GM23248 (cell line): Measurements from ENCODE around the gene GRHPR. TPM values are rescaled to one million over a fixed set of nuclear protein-coding genes. Genes with fewer than 3 reads are reported as not detected.

Experiments
- DNase-seq: peaks from one replicate; pipeline ENCODE4 v3.0.0-alpha.2; 2015
- H2AFZ ChIP-seq: fragments of 200-600 bp; sonication (generic); 2 replicates; pipeline ENCODE4 v1.6.1; 2016; ENCODE audit warnings: antibody characterized with exemption
- H3F3A ChIP-seq: fragments of 200-600 bp; sonication (generic); 2 replicates; pipeline ENCODE4 v1.6.1; 2016; ENCODE audit warnings: mild to moderate bottlenecking, antibody characterized with exemption, mixed run types; ENCODE audit not compliant: insufficient read depth
- H3K27ac ChIP-seq: fragments of 200-600 bp; sonication (generic); 2 replicates; pipeline ENCODE4 v1.5.1; 2016; ENCODE audit warnings: mild to moderate bottlenecking
- H3K27me3 ChIP-seq: fragments of 200-600 bp; sonication (generic); replicated peaks from 2 replicates; pipeline ENCODE4 v1.6.1; 2016; ENCODE audit warnings: mild to moderate bottlenecking; ENCODE audit not compliant: insufficient read depth
- H3K36me3 ChIP-seq: fragments of 200-600 bp; sonication (generic); 2 replicates; pipeline ENCODE4 v1.6.1; 2016; ENCODE audit warnings: low read depth, mild to moderate bottlenecking
- H3K4me1 ChIP-seq: fragments of 200-600 bp; sonication (generic); 2 replicates; pipeline ENCODE4 v1.6.1; 2016; ENCODE audit warnings: mild to moderate bottlenecking; ENCODE audit not compliant: insufficient read depth
- H3K4me2 ChIP-seq: fragments of 200-600 bp; sonication (generic); one replicate; pipeline ENCODE4 v1.6.1; 2016; ENCODE audit warnings: mild to moderate bottlenecking; ENCODE audit not compliant: unreplicated experiment
- H3K4me3 ChIP-seq: fragments of 200-600 bp; sonication (generic); 2 replicates; pipeline ENCODE4 v1.5.1; 2016; ENCODE audit warnings: mild to moderate bottlenecking
- H3K79me2 ChIP-seq: fragments of 200-600 bp; sonication (generic); 2 replicates; pipeline ENCODE4 v1.6.1; 2016; ENCODE audit warnings: mild to moderate bottlenecking; ENCODE audit not compliant: insufficient read depth
- H3K9ac ChIP-seq: fragments of 200-600 bp; sonication (generic); 2 replicates; pipeline ENCODE4 v1.6.1; 2016; ENCODE audit warnings: mild to moderate bottlenecking
- H3K9me2 ChIP-seq: fragments of 200-600 bp; sonication (generic); 2 replicates; pipeline ENCODE4 v1.6.1; 2016; ENCODE audit warnings: mixed run types, mild to moderate bottlenecking, moderate library complexity; ENCODE audit not compliant: insufficient read depth
- H3K9me3 ChIP-seq: fragments of 200-600 bp; sonication (generic); one replicate; pipeline ENCODE4 v1.6.1; 2017; ENCODE audit warnings: low read depth
- H4K20me1 ChIP-seq: fragments of 200-600 bp; sonication (generic); 2 replicates; pipeline ENCODE4 v1.6.0; 2016; ENCODE audit not compliant: insufficient read depth
- EZH2 ChIP-seq: fragments of 200-600 bp; sonication (generic); IDR thresholded peaks from 2 replicates; pipeline ENCODE4 v1.6.1; 2018; ENCODE audit warnings: antibody characterized with exemption, mild to moderate bottlenecking; ENCODE audit not compliant: insufficient read depth, poor library complexity, severe bottlenecking
- EZH2phosphoT487 ChIP-seq: fragments of 200-600 bp; sonication (generic); IDR thresholded peaks from 2 replicates; pipeline ENCODE4 v1.6.1; 2018; ENCODE audit warnings: antibody characterized with exemption, moderate library complexity, mild to moderate bottlenecking, low read depth; ENCODE audit not compliant: insufficient read depth
- WGBS, 2 experiments: methylation state at CpG; one replicate each; pipeline ENCODE4 v1.1.6; 2015 to 2017; ENCODE audit warnings: low lambda C conversion rate in 2 of 2, low coverage in 1 of 2; ENCODE audit errors: missing lambda C conversion rate in 2 of 2; 5-methylcytosine and 5-hydroxymethylcytosine counted together
- in situ Hi-C: fragments of 300-500 bp; cut with MboI; formaldehyde crosslinking; loops from 2 replicates; pipeline ENCODE4 v1.15.0; 2020
- polyA plus RNA-seq: library from polyadenylated mRNA; unstranded; fragments of >200 nt; fragmentation: Nextera tagmentation; extraction: Ambion mirVana; gene quantifications from 2 replicates; pipeline ENCODE4 v1.2.1, GENCODE V29; 2016
- total RNA-seq: library from RNA; depleted of rRNA; stranded (reverse); fragments of >200 nt; shearing (Covaris generic); gene quantifications from 2 replicates; pipeline ENCODE4 v1.2.3, GENCODE V29; 2014

GRHPR gene
- total and polyA plus RNA-seq, 2 experiments from 2014 or later: 124 to 146 TPM

DNA sequence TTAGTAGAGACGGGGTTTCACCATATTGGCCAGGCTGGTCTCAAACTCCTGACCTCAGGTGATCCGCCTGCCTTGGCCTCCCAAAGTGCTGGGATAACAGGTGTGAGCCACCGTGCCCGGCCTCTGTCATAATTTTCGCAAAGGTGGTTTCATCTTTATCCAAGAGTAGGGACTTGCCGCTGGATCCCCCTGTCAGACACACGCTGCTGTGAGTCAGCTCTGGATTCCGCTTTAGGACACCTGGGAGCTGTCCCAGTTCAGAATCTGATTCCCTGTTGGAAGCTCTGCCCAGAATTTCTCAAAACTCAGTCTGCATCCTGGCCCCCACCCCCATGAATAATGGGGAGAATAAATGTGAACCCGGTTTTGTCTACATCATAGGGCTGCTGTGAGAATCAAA lies 17.9 kb upstream of the GRHPR start:
- no peak for TF ChIP-seq EZH2phosphoT487
- TF ChIP-seq EZH2: no peak
- no peak overlapping the region for H3K27ac ChIP-seq
- 71 to 73% methylated on average over 9 of the region's 9 CpGs for WGBS, 2 experiments
- H3K9me3 ChIP-seq: no peaks in the 10 kb centered on the region
- H3K4me2 ChIP-seq: no peak overlapping the region
- no peaks in the 10 kb centered on the region for H4K20me1 ChIP-seq
- no peak overlapping the region for H3K4me3 ChIP-seq
- H3K4me1 ChIP-seq: no peaks in the 10 kb centered on the region
- H2AFZ ChIP-seq: no peak overlapping the region
- DNase-seq: no peak
- H3K9ac ChIP-seq: no peak overlapping the region
- H3F3A ChIP-seq: no peaks in the 10 kb centered on the region
- no peaks in the 10 kb centered on the region for H3K36me3 ChIP-seq
- no peaks in the 10 kb centered on the region; the same call in 1 of the 2 replicates for H3K27me3 ChIP-seq
- H3K9me2 ChIP-seq: no peaks in the 10 kb centered on the region
- in situ Hi-C loops: no loop called here
- no peaks in the 10 kb centered on the region for H3K79me2 ChIP-seq

DNA sequence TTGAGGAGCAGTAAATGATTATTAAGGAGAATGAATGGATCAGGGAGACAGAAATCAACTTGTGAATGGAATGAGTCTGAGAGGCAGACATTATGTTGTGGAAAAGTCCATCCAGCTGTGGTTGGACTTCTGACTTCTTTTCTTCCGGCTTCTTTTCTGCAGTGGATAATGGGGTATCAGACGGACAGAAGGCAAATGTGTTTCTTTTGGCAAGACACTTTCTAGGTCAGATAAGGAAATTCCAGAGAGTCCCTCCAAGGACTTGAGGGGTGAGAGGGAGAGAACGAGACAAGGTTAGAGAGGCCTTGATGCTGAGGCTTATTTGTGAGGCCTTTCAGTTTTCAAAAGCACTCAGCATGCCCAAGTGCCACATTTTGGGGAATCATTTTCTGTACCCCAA lies 17.1 kb upstream of the GRHPR start:
- Histone ChIP-seq H3K4me2 (no peak overlapping the region), H3K9me3 (no peaks in the 10 kb centered on the region), H3K9me2 (no peaks in the 10 kb centered on the region), H3K4me1 (no peaks in the 10 kb centered on the region), H3K9ac (no peak overlapping the region), H3F3A (no peaks in the 10 kb centered on the region), H3K27me3 (no peaks in the 10 kb centered on the region; the same call in 1 of the 2 replicates), H3K4me3 (no peak overlapping the region), H3K36me3 (no peaks in the 10 kb centered on the region), H4K20me1 (no peaks in the 10 kb centered on the region), H2AFZ (no peak overlapping the region), H3K27ac (no peak overlapping the region), H3K79me2 (no peaks in the 10 kb centered on the region)
- WGBS, 2 experiments: 68 to 72% methylated on average over 3 of the region's 3 CpGs
- in situ Hi-C loops: no loop called here
- no peak for DNase-seq
- no peak for TF ChIP-seq EZH2

DNA sequence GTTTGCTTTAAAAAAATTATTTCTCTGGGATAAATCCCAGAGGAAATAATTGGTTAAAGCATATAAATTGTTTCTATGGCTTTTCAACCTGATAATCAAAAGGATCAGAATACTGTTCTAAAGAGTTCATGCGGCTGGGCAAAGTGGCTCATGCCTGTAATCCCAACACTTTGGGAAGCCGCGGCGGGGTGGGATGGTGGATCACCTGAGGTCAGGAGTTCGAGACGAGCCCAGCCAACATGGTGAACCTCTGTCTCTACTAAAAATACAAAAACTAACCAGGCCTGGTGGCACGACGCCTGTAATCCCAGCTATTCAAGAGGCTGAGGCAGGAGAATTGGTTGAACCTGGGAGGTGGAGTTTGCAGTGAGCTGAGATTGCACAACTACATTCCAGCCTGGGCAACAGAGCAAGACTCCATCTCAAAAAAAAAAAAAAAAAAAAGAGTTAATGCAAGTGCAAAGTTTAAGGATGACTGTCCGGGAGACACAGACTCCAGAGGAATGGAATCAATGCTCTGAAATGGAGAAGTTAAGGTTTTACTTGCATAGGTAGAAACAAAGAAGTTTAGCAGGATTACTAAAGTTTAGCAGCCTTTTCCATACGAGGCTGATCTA lies 16.6 kb upstream of the GRHPR start:
- H3K4me3 ChIP-seq: no peak overlapping the region
- no peak overlapping the region for H3K9ac ChIP-seq
- no peaks in the 10 kb centered on the region for H3K9me2 ChIP-seq
- 78 to 80% methylated on average over 10 of the region's 10 CpGs for WGBS, 2 experiments
- no peak overlapping the region for H3K4me2 ChIP-seq
- no peaks in the 10 kb centered on the region for H3K36me3 ChIP-seq
- H3K27ac ChIP-seq: no peak overlapping the region
- H3K79me2 ChIP-seq: no peaks in the 10 kb centered on the region
- H2AFZ ChIP-seq: no peak overlapping the region
- H3K9me3 ChIP-seq: no peaks in the 10 kb centered on the region
- H3F3A ChIP-seq: no peaks in the 10 kb centered on the region
- no peaks in the 10 kb centered on the region for H4K20me1 ChIP-seq
- in situ Hi-C loops: no loop called here
- H3K4me1 ChIP-seq: no peaks in the 10 kb centered on the region
- DNase-seq: no peak
- TF ChIP-seq EZH2phosphoT487 (no peak), EZH2 (no peak)
- no peaks in the 10 kb centered on the region; the same call in 1 of the 2 replicates for H3K27me3 ChIP-seq

DNA sequence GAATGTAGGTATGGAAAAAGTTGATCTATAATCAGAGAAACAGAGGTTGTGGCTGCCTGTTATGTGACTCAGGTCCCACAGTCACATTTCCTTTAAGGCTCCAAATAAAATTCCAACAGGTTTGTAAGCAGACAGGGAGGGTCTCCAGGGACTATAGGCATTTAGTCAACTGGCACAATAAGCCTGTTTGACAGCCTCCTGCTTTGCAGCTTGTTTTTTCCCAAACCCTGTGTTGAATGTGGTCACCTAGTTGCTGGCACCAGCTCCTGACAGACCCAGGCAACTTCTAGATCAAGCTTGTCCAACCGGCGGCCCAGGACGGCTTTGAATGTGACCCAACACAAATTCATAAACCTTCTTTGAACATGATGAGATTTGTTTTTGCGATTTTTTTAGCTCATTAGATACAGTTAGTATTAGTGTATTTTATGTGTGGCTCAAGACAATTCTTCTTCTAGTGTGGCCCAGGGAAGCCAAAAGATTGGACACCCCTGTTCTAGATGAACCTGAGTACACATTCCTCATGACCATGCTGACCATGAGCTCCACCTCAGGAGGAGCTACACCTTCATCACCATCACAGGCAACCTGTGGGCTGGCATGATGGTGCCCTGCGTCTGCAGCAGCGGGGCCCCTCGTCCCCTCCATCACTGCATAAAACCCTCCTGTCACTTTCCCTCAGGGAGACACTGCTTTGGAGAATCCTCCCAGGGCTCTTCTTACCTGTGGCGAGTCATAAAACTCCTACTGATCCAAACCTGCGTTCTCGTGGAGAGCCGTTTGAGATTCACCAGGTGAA lies 15.7 kb upstream of the GRHPR start:
- H4K20me1 ChIP-seq: no peaks in the 10 kb centered on the region
- H3K4me1 ChIP-seq: no peaks in the 10 kb centered on the region
- no peak overlapping the region for H3K4me3 ChIP-seq
- in situ Hi-C loops: no loop called here
- H2AFZ ChIP-seq: no peak overlapping the region
- no peaks in the 10 kb centered on the region for H3K79me2 ChIP-seq
- TF ChIP-seq EZH2: no peak
- no peak for TF ChIP-seq EZH2phosphoT487
- H3K36me3 ChIP-seq: no peaks in the 10 kb centered on the region
- no peaks in the 10 kb centered on the region for H3K9me2 ChIP-seq
- 72 to 73% methylated on average over 11 of the region's 11 CpGs for WGBS, 2 experiments
- H3K27ac ChIP-seq: no peak overlapping the region
- H3F3A ChIP-seq: no peaks in the 10 kb centered on the region
- H3K9me3 ChIP-seq: no peaks in the 10 kb centered on the region
- no peak overlapping the region for H3K4me2 ChIP-seq
- H3K27me3 ChIP-seq: no peaks in the 10 kb centered on the region; the same call in 1 of the 2 replicates
- DNase-seq: no peak
- H3K9ac ChIP-seq: no peak overlapping the region
